HCT116 (cell line): Measurements from ENCODE around the gene HOXB1.

ENCODE experiments used
- EZH2 ChIP-seq: fragments of 200-600 bp; sonication (generic); IDR thresholded peaks from 2 replicates; pipeline ENCODE4 v1.6.1; 2017; ENCODE audit warnings: antibody characterized with exemption, mixed run types
- POLR2A ChIP-seq: IDR thresholded peaks from 2 replicates; pipeline ENCODE4 v1.7.0; 2011; ENCODE audit warnings: borderline replicate concordance; ENCODE audit not compliant: insufficient read depth, insufficient read length; ENCODE audit errors: extremely low read depth
- POLR2AphosphoS5 ChIP-seq: IDR thresholded peaks from 2 replicates; pipeline ENCODE4 v1.6.1; 2011; ENCODE audit warnings: mild to moderate bottlenecking, low read depth, low read length, moderate library complexity
- RAD21 ChIP-seq: IDR thresholded peaks from 2 replicates; pipeline ENCODE4 v1.6.1; 2012; ENCODE audit warnings: low read depth, mild to moderate bottlenecking
- SIN3A ChIP-seq: IDR thresholded peaks from 2 replicates; pipeline ENCODE4 v1.6.1; 2012; ENCODE audit warnings: low read depth
- SP1 ChIP-seq: IDR thresholded peaks from 2 replicates; pipeline ENCODE4 v1.6.1; 2012; ENCODE audit warnings: low read depth
- TCF7L2 ChIP-seq: IDR thresholded peaks from 2 replicates; pipeline ENCODE4 v1.7.0; 2011; ENCODE audit warnings: borderline replicate concordance, inconsistent platforms; ENCODE audit not compliant: insufficient read depth, insufficient read length; ENCODE audit errors: extremely low read depth
- ZFX ChIP-seq: fragments of 450-650 bp; IDR thresholded peaks from 2 replicates; pipeline ENCODE4 v1.6.1; 2017
- ZNF274 ChIP-seq: fragments of 200-500 bp; sonication (Bioruptor generic); IDR thresholded peaks from 2 replicates; pipeline ENCODE4 v1.6.1; 2014; ENCODE audit warnings: mild to moderate bottlenecking, low read depth, low read length, inconsistent platforms
- TF ChIP-seq, protein P1 (sequence below), 3 experiments: fragments of 200-600 bp in 1 of 3; sonication (generic) in 1 of 3; IDR thresholded peaks in 2 of 3; conservative IDR thresholded peaks in 1 of 3; 2 replicates each; pipeline ENCODE4 v1.5.1; 2012 to 2017; ENCODE audit warnings: low read depth in 2 of 3, low read length in 2 of 3, antibody characterized with exemption in 1 of 3, borderline replicate concordance in 1 of 3, control low read depth in 1 of 3, mild to moderate bottlenecking in 1 of 3, mixed read lengths in 1 of 3, mixed run types in 1 of 3, moderate library complexity in 1 of 3; ENCODE audit not compliant: insufficient read depth in 1 of 3
- TF ChIP-seq, protein P2 (sequence below): IDR thresholded peaks from 2 replicates; pipeline ENCODE4 v1.6.1; 2012; ENCODE audit warnings: low read depth
- TF ChIP-seq, protein P3 (sequence below): IDR thresholded peaks from 2 replicates; pipeline ENCODE4 v1.6.1; 2012
- TF ChIP-seq, protein P4 (sequence below): IDR thresholded peaks from 2 replicates; pipeline ENCODE4 v1.6.1; 2011; ENCODE audit warnings: mild to moderate bottlenecking, low read length, moderate library complexity; ENCODE audit not compliant: insufficient replicate concordance; ENCODE audit errors: extremely low read depth

DNA sequence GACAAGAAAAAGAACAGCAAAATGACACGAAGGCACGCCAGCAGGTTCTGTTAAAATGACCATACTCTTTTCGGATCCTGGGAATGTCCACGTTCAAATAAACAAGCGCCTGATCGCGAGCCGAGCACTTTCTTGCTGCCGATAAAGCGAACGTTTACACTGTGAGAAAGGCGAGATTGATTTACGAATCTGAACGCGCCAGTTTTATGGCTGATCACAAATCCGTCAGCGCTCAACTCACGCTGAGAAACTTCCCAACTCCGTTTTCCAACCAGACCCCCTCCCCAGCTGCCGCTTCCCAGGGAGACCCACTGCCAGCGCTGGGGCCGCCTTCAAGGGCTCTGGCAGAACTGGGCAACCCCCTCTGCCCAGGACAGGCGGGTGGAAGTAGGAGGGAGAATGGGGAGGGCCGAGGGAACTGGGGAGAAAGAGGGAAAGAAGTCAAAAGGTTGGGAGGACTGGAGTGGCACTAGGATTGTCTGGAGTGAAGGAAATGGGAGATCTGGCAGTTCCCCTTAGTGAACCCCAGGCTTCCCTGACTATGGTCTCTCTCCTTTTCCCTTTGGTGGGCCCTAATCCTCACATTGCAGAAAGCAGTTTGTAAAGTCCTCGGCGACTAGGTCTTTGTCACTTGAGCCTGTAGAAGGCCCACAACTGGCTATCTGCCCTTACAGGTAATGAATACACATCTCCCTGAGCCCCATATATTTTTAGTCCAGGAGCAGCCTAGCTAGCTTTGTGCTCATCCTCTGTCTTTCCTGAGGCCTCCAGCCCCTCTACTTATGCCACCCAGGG, 40.4 kb upstream of the HOXB1 start:
- TF ChIP-seq, protein P1, sequence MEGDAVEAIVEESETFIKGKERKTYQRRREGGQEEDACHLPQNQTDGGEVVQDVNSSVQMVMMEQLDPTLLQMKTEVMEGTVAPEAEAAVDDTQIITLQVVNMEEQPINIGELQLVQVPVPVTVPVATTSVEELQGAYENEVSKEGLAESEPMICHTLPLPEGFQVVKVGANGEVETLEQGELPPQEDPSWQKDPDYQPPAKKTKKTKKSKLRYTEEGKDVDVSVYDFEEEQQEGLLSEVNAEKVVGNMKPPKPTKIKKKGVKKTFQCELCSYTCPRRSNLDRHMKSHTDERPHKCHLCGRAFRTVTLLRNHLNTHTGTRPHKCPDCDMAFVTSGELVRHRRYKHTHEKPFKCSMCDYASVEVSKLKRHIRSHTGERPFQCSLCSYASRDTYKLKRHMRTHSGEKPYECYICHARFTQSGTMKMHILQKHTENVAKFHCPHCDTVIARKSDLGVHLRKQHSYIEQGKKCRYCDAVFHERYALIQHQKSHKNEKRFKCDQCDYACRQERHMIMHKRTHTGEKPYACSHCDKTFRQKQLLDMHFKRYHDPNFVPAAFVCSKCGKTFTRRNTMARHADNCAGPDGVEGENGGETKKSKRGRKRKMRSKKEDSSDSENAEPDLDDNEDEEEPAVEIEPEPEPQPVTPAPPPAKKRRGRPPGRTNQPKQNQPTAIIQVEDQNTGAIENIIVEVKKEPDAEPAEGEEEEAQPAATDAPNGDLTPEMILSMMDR (IDR thresholded peaks at IDR 0.05 in 2 of 3, conservative IDR thresholded peaks at IDR 0.05 in 1 of 3; ENCODE audit: borderline replicate concordance in 1 of 3, insufficient read depth in 1 of 3, low read depth in 2 of 3, low read length in 2 of 3), result no peak
- TF ChIP-seq SP1 (no peak), POLR2A (no peak), POLR2AphosphoS5 (no peak), TCF7L2 (no peak), ZFX (no peak), ZNF274 (no peak), SIN3A (no peak), EZH2 (no peak), RAD21 (no peak)
- TF ChIP-seq, protein P2, sequence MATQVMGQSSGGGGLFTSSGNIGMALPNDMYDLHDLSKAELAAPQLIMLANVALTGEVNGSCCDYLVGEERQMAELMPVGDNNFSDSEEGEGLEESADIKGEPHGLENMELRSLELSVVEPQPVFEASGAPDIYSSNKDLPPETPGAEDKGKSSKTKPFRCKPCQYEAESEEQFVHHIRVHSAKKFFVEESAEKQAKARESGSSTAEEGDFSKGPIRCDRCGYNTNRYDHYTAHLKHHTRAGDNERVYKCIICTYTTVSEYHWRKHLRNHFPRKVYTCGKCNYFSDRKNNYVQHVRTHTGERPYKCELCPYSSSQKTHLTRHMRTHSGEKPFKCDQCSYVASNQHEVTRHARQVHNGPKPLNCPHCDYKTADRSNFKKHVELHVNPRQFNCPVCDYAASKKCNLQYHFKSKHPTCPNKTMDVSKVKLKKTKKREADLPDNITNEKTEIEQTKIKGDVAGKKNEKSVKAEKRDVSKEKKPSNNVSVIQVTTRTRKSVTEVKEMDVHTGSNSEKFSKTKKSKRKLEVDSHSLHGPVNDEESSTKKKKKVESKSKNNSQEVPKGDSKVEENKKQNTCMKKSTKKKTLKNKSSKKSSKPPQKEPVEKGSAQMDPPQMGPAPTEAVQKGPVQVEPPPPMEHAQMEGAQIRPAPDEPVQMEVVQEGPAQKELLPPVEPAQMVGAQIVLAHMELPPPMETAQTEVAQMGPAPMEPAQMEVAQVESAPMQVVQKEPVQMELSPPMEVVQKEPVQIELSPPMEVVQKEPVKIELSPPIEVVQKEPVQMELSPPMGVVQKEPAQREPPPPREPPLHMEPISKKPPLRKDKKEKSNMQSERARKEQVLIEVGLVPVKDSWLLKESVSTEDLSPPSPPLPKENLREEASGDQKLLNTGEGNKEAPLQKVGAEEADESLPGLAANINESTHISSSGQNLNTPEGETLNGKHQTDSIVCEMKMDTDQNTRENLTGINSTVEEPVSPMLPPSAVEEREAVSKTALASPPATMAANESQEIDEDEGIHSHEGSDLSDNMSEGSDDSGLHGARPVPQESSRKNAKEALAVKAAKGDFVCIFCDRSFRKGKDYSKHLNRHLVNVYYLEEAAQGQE, result no peak
- TF ChIP-seq, protein P3, sequence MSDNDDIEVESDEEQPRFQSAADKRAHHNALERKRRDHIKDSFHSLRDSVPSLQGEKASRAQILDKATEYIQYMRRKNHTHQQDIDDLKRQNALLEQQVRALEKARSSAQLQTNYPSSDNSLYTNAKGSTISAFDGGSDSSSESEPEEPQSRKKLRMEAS, result no peak
- TF ChIP-seq, protein P4, sequence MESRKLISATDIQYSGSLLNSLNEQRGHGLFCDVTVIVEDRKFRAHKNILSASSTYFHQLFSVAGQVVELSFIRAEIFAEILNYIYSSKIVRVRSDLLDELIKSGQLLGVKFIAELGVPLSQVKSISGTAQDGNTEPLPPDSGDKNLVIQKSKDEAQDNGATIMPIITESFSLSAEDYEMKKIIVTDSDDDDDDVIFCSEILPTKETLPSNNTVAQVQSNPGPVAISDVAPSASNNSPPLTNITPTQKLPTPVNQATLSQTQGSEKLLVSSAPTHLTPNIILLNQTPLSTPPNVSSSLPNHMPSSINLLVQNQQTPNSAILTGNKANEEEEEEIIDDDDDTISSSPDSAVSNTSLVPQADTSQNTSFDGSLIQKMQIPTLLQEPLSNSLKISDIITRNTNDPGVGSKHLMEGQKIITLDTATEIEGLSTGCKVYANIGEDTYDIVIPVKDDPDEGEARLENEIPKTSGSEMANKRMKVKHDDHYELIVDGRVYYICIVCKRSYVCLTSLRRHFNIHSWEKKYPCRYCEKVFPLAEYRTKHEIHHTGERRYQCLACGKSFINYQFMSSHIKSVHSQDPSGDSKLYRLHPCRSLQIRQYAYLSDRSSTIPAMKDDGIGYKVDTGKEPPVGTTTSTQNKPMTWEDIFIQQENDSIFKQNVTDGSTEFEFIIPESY, result no peak
